ENCODE results near the gene CLN6.

GRCh38 chr15:68232449-68232848 lies 2.9 kb upstream of the CLN6 start:
- TF ChIP-seq POLR2AphosphoS5 (IDR thresholded peaks at IDR 0.05) = no peak
- TF ChIP-seq, protein P1, sequence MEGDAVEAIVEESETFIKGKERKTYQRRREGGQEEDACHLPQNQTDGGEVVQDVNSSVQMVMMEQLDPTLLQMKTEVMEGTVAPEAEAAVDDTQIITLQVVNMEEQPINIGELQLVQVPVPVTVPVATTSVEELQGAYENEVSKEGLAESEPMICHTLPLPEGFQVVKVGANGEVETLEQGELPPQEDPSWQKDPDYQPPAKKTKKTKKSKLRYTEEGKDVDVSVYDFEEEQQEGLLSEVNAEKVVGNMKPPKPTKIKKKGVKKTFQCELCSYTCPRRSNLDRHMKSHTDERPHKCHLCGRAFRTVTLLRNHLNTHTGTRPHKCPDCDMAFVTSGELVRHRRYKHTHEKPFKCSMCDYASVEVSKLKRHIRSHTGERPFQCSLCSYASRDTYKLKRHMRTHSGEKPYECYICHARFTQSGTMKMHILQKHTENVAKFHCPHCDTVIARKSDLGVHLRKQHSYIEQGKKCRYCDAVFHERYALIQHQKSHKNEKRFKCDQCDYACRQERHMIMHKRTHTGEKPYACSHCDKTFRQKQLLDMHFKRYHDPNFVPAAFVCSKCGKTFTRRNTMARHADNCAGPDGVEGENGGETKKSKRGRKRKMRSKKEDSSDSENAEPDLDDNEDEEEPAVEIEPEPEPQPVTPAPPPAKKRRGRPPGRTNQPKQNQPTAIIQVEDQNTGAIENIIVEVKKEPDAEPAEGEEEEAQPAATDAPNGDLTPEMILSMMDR (IDR thresholded peaks at IDR 0.05) = no peak
- no peak for TF ChIP-seq EP300 (IDR thresholded peaks at IDR 0.05)
- TF ChIP-seq POLR2A (IDR thresholded peaks at IDR 0.05) = no peak

Measured in stomach (tissue), 4 donors.